HEK293 (cell line): Measurements from ENCODE around the gene FAM200B.

Experiments used
- CTCF ChIA-PET: fragments of 350-600 bp; formaldehyde crosslinking; extraction: SDS; loops from one replicate; lab custom pipeline; 2021; ENCODE audit warnings: antibody characterized with exemption; lab: Yijun Ruan, JAX
- POLR2A ChIA-PET: fragments of 300-600 bp; formaldehyde crosslinking; extraction: SDS; loops from one replicate; lab custom pipeline; 2020; ENCODE audit warnings: antibody characterized with exemption, inconsistent platforms; lab: Yijun Ruan, JAX
- H3K27ac ChIP-seq: fragments of 200-500 bp; sonication (Bioruptor generic); 2 replicates; pipeline ENCODE4 v1.5.1; 2014; ENCODE audit warnings: low read depth, low read length, control low read depth, inconsistent platforms; ENCODE audit errors: extremely low read depth
- H3K36me3 ChIP-seq, 2 experiments: fragments of 200-500 bp in 1 of 2; sonication (Bioruptor generic) in 1 of 2; 1 replicate in 1 of 2; 2 replicates in 1 of 2; pipeline ENCODE4 v1.5.1; 2014 to 2017; ENCODE audit warnings: inconsistent platforms in 2 of 2, low read length in 2 of 2; ENCODE audit not compliant: control insufficient read depth in 2 of 2, insufficient read depth in 1 of 2
- H3K4me1 ChIP-seq: fragments of 200-500 bp; sonication (Bioruptor generic); 2 replicates; pipeline ENCODE4 v1.5.1; 2014; ENCODE audit warnings: mild to moderate bottlenecking, low read length, inconsistent platforms; ENCODE audit not compliant: control insufficient read depth, insufficient read depth
- H3K4me3 ChIP-seq: 2 replicates; pipeline ENCODE4 v1.5.1; 2011; ENCODE audit warnings: low read depth, mild to moderate bottlenecking, control low read depth, low read length, moderate library complexity
- H3K9me3 ChIP-seq: fragments of 200-500 bp; sonication (Bioruptor generic); 2 replicates; pipeline ENCODE4 v1.5.1; 2014; ENCODE audit warnings: low read depth, low read length, inconsistent platforms; ENCODE audit not compliant: control insufficient read depth, insufficient read depth
- PATZ1 ChIP-seq: fragments of 450-650 bp; formaldehyde crosslinking; IDR thresholded peaks from 2 replicates; pipeline ENCODE4 v1.5.1; 2016; ENCODE audit warnings: missing biosample characterization, missing genetic modification characterization
- PRDM6 ChIP-seq: fragments of 450-650 bp; formaldehyde crosslinking; IDR thresholded peaks from 2 replicates; pipeline ENCODE4 v1.5.1; 2017; ENCODE audit warnings: missing biosample characterization, missing genetic modification characterization
- ZBTB1 ChIP-seq: fragments of 450-650 bp; formaldehyde crosslinking; IDR thresholded peaks from 2 replicates; pipeline ENCODE4 v1.5.1; 2016; ENCODE audit warnings: missing biosample characterization, missing genetic modification characterization
- ZNF140 ChIP-seq: fragments of 450-650 bp; formaldehyde crosslinking; IDR thresholded peaks from 2 replicates; pipeline ENCODE4 v1.5.1; 2016; ENCODE audit warnings: missing biosample characterization, missing genetic modification characterization
- ZNF248 ChIP-seq: fragments of 450-650 bp; formaldehyde crosslinking; IDR thresholded peaks from 2 replicates; pipeline ENCODE4 v1.5.1; 2017; ENCODE audit warnings: missing biosample characterization, missing genetic modification characterization
- ZNF292 ChIP-seq: fragments of 450-650 bp; formaldehyde crosslinking; IDR thresholded peaks from 2 replicates; pipeline ENCODE4 v1.5.1; 2016; ENCODE audit warnings: low read depth, missing biosample characterization, missing genetic modification characterization, borderline replicate concordance
- ZNF302 ChIP-seq: fragments of 450-650 bp; formaldehyde crosslinking; IDR thresholded peaks from 2 replicates; pipeline ENCODE4 v1.5.1; 2016; ENCODE audit warnings: missing biosample characterization, missing genetic modification characterization, low read depth
- ZNF530 ChIP-seq: fragments of 450-650 bp; formaldehyde crosslinking; IDR thresholded peaks from 2 replicates; pipeline ENCODE4 v1.5.1; 2016; ENCODE audit warnings: low read depth, missing biosample characterization, missing genetic modification characterization
- ZNF707 ChIP-seq: fragments of 450-650 bp; formaldehyde crosslinking; IDR thresholded peaks from 2 replicates; pipeline ENCODE4 v1.5.1; 2016; ENCODE audit warnings: missing biosample characterization, missing genetic modification characterization
- ZSCAN30 ChIP-seq: fragments of 450-650 bp; IDR thresholded peaks from 2 replicates; pipeline ENCODE4 v1.5.1; 2018; ENCODE audit warnings: missing biosample characterization, mild to moderate bottlenecking, missing genetic modification characterization, moderate library complexity
- TF ChIP-seq, protein P1 (sequence below): fragments of 450-650 bp; formaldehyde crosslinking; IDR thresholded peaks from 2 replicates; pipeline ENCODE4; 2016; ENCODE audit warnings: missing biosample characterization, missing genetic modification characterization
- TF ChIP-seq, protein P2 (sequence below): fragments of 450-650 bp; formaldehyde crosslinking; conservative IDR thresholded peaks from 2 replicates; pipeline ENCODE4 v1.5.1; 2016; ENCODE audit warnings: low read depth, missing biosample characterization, missing genetic modification characterization
- TF ChIP-seq, protein P3 (sequence below): fragments of 450-650 bp; formaldehyde crosslinking; IDR thresholded peaks from 2 replicates; pipeline ENCODE4 v1.5.1; 2016; ENCODE audit warnings: missing biosample characterization, missing genetic modification characterization
- TF ChIP-seq, protein P4 (sequence below): fragments of 450-650 bp; formaldehyde crosslinking; IDR thresholded peaks from 2 replicates; pipeline ENCODE4 v1.5.1; 2016; ENCODE audit warnings: missing biosample characterization, missing genetic modification characterization
- TF ChIP-seq, protein P5 (sequence below): IDR thresholded peaks from 2 replicates; pipeline ENCODE4 v1.6.1; 2011; ENCODE audit warnings: mild to moderate bottlenecking, low read depth, low read length, borderline replicate concordance

The FAM200B gene

GRCh38 chr4:15719506-15719905 is 37.9 kb downstream of the FAM200B start:
- Histone ChIP-seq H3K4me3 (no peak overlapping the region), H3K36me3 (no peaks in the 10 kb centered on the region), H3K4me1 (no peaks in the 10 kb centered on the region), H3K27ac (no peak overlapping the region), H3K9me3 (no peaks in the 10 kb centered on the region)
- TF ChIP-seq ZBTB1 (tag by site-specific recombination) (no peak), ZNF248 (no peak), ZNF302 (tag by site-specific recombination) (no peak), ZNF292 (tag by site-specific recombination) (no peak), ZNF140 (tag by site-specific recombination) (no peak), ZSCAN30 (no peak), ZNF530 (tag by site-specific recombination) (no peak)
- TF ChIP-seq, protein P1, sequence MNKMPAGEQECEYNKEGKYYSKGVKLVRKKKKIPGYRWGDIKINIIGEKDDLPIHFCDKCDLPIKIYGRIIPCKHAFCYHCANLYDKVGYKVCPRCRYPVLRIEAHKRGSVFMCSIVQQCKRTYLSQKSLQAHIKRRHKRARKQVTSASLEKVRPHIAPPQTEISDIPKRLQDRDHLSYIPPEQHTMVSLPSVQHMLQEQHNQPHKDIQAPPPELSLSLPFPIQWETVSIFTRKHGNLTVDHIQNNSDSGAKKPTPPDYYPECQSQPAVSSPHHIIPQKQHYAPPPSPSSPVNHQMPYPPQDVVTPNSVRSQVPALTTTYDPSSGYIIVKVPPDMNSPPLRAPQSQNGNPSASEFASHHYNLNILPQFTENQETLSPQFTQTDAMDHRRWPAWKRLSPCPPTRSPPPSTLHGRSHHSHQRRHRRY (tag by site-specific recombination), result no peak
- TF ChIP-seq, protein P2, sequence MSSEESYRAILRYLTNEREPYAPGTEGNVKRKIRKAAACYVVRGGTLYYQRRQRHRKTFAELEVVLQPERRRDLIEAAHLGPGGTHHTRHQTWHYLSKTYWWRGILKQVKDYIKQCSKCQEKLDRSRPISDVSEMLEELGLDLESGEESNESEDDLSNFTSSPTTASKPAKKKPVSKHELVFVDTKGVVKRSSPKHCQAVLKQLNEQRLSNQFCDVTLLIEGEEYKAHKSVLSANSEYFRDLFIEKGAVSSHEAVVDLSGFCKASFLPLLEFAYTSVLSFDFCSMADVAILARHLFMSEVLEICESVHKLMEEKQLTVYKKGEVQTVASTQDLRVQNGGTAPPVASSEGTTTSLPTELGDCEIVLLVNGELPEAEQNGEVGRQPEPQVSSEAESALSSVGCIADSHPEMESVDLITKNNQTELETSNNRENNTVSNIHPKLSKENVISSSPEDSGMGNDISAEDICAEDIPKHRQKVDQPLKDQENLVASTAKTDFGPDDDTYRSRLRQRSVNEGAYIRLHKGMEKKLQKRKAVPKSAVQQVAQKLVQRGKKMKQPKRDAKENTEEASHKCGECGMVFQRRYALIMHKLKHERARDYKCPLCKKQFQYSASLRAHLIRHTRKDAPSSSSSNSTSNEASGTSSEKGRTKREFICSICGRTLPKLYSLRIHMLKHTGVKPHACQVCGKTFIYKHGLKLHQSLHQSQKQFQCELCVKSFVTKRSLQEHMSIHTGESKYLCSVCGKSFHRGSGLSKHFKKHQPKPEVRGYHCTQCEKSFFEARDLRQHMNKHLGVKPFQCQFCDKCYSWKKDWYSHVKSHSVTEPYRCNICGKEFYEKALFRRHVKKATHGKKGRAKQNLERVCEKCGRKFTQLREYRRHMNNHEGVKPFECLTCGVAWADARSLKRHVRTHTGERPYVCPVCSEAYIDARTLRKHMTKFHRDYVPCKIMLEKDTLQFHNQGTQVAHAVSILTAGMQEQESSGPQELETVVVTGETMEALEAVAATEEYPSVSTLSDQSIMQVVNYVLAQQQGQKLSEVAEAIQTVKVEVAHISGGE (tag by site-specific recombination), result no peak
- TF ChIP-seq, protein P3, sequence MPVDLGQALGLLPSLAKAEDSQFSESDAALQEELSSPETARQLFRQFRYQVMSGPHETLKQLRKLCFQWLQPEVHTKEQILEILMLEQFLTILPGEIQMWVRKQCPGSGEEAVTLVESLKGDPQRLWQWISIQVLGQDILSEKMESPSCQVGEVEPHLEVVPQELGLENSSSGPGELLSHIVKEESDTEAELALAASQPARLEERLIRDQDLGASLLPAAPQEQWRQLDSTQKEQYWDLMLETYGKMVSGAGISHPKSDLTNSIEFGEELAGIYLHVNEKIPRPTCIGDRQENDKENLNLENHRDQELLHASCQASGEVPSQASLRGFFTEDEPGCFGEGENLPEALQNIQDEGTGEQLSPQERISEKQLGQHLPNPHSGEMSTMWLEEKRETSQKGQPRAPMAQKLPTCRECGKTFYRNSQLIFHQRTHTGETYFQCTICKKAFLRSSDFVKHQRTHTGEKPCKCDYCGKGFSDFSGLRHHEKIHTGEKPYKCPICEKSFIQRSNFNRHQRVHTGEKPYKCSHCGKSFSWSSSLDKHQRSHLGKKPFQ (tag by site-specific recombination), result no peak
- ChIA-PET POLR2A (no interaction called here), CTCF (no interaction called here)

- ChIA-PET CTCF (interaction anchor here (0.6 to 0.8 kb wide), 2 partner anchors 9 to 65 kb away, joined by 3 to 6 read pairs; no protein-coding TSS in a partner anchor), POLR2A (no interaction called here)
- H3K36me3 ChIP-seq, result no peaks in the 10 kb centered on the region
These were observed 39.2 kb downstream of the FAM200B start for GRCh38 chr4:15720851-15721250.

GRCh38 chr4:15725608-15726007 is 44.0 kb downstream of the FAM200B start:
- ChIA-PET POLR2A (no interaction called here), CTCF (no interaction called here)
- TF ChIP-seq ZNF707 (tag by site-specific recombination) (no peak), PATZ1 (tag by site-specific recombination) (no peak), PRDM6 (tag by site-specific recombination) (no peak)
- TF ChIP-seq, protein P4, sequence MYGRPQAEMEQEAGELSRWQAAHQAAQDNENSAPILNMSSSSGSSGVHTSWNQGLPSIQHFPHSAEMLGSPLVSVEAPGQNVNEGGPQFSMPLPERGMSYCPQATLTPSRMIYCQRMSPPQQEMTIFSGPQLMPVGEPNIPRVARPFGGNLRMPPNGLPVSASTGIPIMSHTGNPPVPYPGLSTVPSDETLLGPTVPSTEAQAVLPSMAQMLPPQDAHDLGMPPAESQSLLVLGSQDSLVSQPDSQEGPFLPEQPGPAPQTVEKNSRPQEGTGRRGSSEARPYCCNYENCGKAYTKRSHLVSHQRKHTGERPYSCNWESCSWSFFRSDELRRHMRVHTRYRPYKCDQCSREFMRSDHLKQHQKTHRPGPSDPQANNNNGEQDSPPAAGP (tag by site-specific recombination), result no peak
- Histone ChIP-seq H3K4me3 (no peak overlapping the region), H3K9me3 (no peaks in the 10 kb centered on the region), H3K36me3 (no peaks in the 10 kb centered on the region), H3K4me1 (no peaks in the 10 kb centered on the region), H3K27ac (no peak overlapping the region)

More at GRCh38 chr4:15720851-15721250, 39.2 kb downstream of the FAM200B start:
- no peaks in the 10 kb centered on the region for H3K4me1 ChIP-seq
- H3K9me3 ChIP-seq, result no peaks in the 10 kb centered on the region
- H3K4me3 ChIP-seq, result no peak overlapping the region
- H3K27ac ChIP-seq, result no peak overlapping the region
- TF ChIP-seq, protein P5, sequence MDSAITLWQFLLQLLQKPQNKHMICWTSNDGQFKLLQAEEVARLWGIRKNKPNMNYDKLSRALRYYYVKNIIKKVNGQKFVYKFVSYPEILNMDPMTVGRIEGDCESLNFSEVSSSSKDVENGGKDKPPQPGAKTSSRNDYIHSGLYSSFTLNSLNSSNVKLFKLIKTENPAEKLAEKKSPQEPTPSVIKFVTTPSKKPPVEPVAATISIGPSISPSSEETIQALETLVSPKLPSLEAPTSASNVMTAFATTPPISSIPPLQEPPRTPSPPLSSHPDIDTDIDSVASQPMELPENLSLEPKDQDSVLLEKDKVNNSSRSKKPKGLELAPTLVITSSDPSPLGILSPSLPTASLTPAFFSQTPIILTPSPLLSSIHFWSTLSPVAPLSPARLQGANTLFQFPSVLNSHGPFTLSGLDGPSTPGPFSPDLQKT, result no peak
- TF ChIP-seq ZNF302 (tag by site-specific recombination), result no peak
